Psoas muscle (tissue), 8 donors: ENCODE results near the gene DHRS13. TPM values are rescaled to one million over a fixed set of nuclear protein-coding genes. Genes with fewer than 3 reads are reported as not detected.
A peak's percentile ranks its signal among the peaks of the same experiment; 100 is the strongest.

Source experiments
- ATAC-seq, 4 donors: fragments of 200-7000 bp; cut with Tn5 transposase; one replicate each; pipeline ENCODE4 v1.9.1; 2020; ENCODE audit warnings: moderate library complexity in 3 of 4, mild to moderate bottlenecking in 2 of 4
- DNase-seq, 2 donors: peaks; one replicate each; pipeline ENCODE4 v3.0.0-alpha.2; 2020
- H3K27ac ChIP-seq: fragments of 200-600 bp; one replicate; pipeline ENCODE4 v1.8.0; 2022
- H3K27me3 ChIP-seq, 3 donors: fragments of 200-600 bp in 1 of 3; one replicate each; pipeline versions ENCODE4 v1.6.1 to v1.8.0; 2013 to 2022; ENCODE audit warnings: low read length in 2 of 3, mild to moderate bottlenecking in 2 of 3, moderate library complexity in 1 of 3; ENCODE audit not compliant: insufficient read depth in 3 of 3
- H3K36me3 ChIP-seq, 2 donors: fragments of 200-600 bp in 1 of 2; one replicate each; pipeline versions ENCODE4 v1.6.1 to v1.8.0; 2013 to 2022; ENCODE audit warnings: low read depth in 1 of 2, mild to moderate bottlenecking in 1 of 2, moderate library complexity in 1 of 2; ENCODE audit not compliant: insufficient read depth in 1 of 2
- H3K4me1 ChIP-seq: fragments of 200-600 bp; one replicate; pipeline ENCODE4 v1.8.0; 2022
- H3K4me3 ChIP-seq: fragments of 200-600 bp; one replicate; pipeline ENCODE4 v1.8.0; 2022; ENCODE audit warnings: mild to moderate bottlenecking
- H3K9me3 ChIP-seq: fragments of 200-600 bp; one replicate; pipeline ENCODE4 v1.8.0; 2022
- WGBS, 3 donors: extraction: QIAGEN DNeasy Blood & Tissue Kit; methylation state at CpG; one replicate each; pipeline versions ENCODE4 v1.1.6 to v1.1.7; 2013; 5-methylcytosine and 5-hydroxymethylcytosine counted together
- intact Hi-C, 2 donors: fragments of 100-400 bp; cut with DNase I; formaldehyde crosslinking; loops; one replicate each; pipeline versions ENCODE4 v1.11.0 to v1.14.2; 2022
- polyA plus RNA-seq, 3 donors: library from polyadenylated mRNA; stranded (reverse); fragments of 200-250 nt; gene quantifications; one replicate each; pipeline ENCODE4 v1.2.3, GENCODE V29; 2013
- total RNA-seq, 4 donors: library from RNA; stranded (reverse); fragmentation: NEBNext Ultra II Directional in 2 of 4; extraction: Animal tissue kit (Norgen Biotek cat#: 25700) in 2 of 4; gene quantifications; one replicate each; pipeline versions ENCODE4 v1.2.1 to v1.2.4, GENCODE V29; 2021 to 2023
- TF ChIP-seq, protein P1 (sequence below): fragments of 200-600 bp; IDR thresholded peaks from one replicate; pipeline ENCODE4 v1.8.0; 2022; ENCODE audit warnings: antibody characterized with exemption
- donor health status: healthy with polysubstance abuse.
- donor health status: DM: no; HTN: no; CAD: no; lungs with moderate emphysema.
- donor health status: Bipolar disorder and iron deficiency.
- donor health status: healthy.
- donor health status: DM: yes; HTN: yes; CAD: no.
- donor health status: DM: no; HTN: no; CAD: no.
- donor health status: DM: no; HTN: no; CAD: no.
- donor health status: DM: yes; HTN: yes; CAD: no.

DHRS13 gene
- total and polyA plus RNA-seq, 7 donors: 0.48 to 2.7 (median 1.2) TPM

DNA sequence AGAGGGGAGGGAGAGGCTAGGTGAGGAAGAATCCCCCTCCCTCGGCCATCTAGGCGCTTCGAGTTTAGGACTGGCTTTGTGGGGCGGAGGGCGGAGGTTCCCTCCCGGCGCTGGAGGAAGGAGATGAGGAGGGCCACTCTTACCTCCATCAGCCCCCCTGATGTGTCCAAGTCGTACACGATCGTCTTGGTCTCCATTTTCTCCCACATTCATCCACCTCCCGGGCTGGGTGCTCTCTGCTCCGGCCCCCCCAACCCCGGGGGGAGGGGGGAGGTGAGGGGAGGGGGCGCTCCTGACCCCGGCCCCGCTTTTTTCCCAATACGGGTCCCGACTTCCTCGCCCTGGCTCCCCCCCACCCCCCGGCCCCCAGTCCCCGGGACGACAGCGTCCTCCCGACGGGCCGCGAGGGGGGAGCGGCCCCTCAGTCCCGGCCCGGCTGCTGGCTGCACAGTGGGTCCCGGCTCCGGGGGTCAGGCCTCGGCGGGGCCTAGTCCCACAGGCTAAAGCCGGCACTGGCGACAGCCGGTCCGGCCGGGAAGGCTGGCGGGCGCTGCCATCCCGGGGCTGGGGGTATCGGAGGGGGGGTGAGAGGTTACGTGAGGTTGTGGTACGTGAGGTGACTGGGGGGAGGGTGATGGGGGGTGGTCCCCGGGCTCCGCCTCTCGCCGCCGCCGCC is 48.0 kb upstream of the DHRS13 start:
- peak overlapping the region; percentile 98 for H3K27ac ChIP-seq
- H3K27me3 ChIP-seq: no peaks in the 10 kb centered on the region
- no peaks in the 10 kb centered on the region for H3K9me3 ChIP-seq
- peak in 1 of 4 donors; percentile 12 for ATAC-seq
- WGBS, 3 donors: 0 to 1% (median 1%) methylated on average over 13 to 51 of the region's 51 CpGs
- intact Hi-C loops: loop anchor here in 1 of 2 donors (5.0 kb wide), 1 partner anchor 614 kb away; the partner anchor contains the start of genes IFT20 and TNFAIP1
- H3K4me3 ChIP-seq: peak overlapping the region; percentile 87
- H3K36me3 ChIP-seq: no peaks in the 10 kb centered on the region
- H3K4me1 ChIP-seq: peaks cover 34% of the 10 kb centered on the region
- DNase-seq: peak in 1 of 2 donors; percentile 31
- TF ChIP-seq, protein P1, sequence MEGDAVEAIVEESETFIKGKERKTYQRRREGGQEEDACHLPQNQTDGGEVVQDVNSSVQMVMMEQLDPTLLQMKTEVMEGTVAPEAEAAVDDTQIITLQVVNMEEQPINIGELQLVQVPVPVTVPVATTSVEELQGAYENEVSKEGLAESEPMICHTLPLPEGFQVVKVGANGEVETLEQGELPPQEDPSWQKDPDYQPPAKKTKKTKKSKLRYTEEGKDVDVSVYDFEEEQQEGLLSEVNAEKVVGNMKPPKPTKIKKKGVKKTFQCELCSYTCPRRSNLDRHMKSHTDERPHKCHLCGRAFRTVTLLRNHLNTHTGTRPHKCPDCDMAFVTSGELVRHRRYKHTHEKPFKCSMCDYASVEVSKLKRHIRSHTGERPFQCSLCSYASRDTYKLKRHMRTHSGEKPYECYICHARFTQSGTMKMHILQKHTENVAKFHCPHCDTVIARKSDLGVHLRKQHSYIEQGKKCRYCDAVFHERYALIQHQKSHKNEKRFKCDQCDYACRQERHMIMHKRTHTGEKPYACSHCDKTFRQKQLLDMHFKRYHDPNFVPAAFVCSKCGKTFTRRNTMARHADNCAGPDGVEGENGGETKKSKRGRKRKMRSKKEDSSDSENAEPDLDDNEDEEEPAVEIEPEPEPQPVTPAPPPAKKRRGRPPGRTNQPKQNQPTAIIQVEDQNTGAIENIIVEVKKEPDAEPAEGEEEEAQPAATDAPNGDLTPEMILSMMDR: no peak

DNA sequence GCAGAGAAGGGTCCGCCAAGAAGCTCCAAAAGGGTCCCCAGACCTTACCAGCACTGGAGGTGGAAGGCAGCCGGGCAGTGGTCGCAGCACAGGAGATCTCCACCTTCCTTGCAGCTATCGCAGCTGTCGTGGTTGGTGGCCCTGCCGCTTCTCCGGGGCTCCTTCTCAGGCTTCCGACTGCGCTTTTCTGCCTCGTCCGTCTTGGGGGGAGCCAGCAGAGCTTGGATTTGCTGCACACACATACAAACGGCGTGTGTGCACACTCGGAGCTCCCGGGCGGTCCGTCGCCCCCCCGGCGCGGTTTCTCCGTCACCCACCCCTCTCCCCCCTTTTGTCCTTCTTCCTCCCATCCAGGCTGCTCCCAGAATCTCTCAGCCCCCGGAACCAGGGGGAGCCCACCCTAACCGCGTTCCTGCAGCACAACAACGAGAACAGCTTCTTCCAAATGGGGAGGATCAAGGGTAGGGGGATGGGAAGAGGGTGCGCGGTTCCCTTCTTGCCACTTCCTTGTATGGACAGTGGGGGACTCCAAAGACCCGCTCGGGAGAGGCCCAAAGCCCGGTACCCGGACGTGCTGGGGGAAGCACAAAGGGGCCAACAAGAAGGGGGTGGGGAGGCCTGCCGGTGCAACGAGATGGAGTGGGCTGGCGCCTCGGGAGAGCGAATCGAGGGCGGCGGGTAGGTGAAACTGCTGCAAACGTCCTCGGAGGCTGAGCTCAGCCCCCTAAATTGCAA is 47.3 kb upstream of the DHRS13 start:
- ATAC-seq: no peak
- no peaks in the 10 kb centered on the region for H3K36me3 ChIP-seq
- TF ChIP-seq, protein P1: no peak
- H3K4me1 ChIP-seq: peaks cover 41% of the 10 kb centered on the region
- WGBS, 3 donors: 1% methylated on average over 43 of the region's 43 CpGs
- H3K27ac ChIP-seq: peak overlapping the region; percentile 98
- H3K4me3 ChIP-seq: peak overlapping the region; percentile 87
- DNase-seq: peak; percentile 52 to 75
- H3K9me3 ChIP-seq: no peaks in the 10 kb centered on the region
- no peaks in the 10 kb centered on the region for H3K27me3 ChIP-seq
- intact Hi-C loops: loop anchor here in 1 of 2 donors (5.0 kb wide), 1 partner anchor 613 kb away; the partner anchor contains the start of genes IFT20 and TNFAIP1

GRCh38 chr17:28949185-28950016 is 46.5 kb upstream of the DHRS13 start:
- Histone ChIP-seq H3K4me3 (peak overlapping the region; percentile 87), H3K36me3 (no peaks in the 10 kb centered on the region), H3K4me1 (peaks cover 49% of the 10 kb centered on the region), H3K27me3 (no peaks in the 10 kb centered on the region), H3K9me3 (no peaks in the 10 kb centered on the region), H3K27ac (peak overlapping the region; percentile 98)
- TF ChIP-seq, protein P1: no peak
- 0 to 1% (median 1%) methylated on average over 48 to 61 of the region's 61 CpGs for WGBS, 3 donors
- DNase-seq (peak; percentile 72 to 80), ATAC-seq (peak in 1 of 4 donors; percentile 11)
- intact Hi-C loops: loop anchor here in 1 of 2 donors (5.0 kb wide), 1 partner anchor 612 kb away; the partner anchor contains the start of genes IFT20 and TNFAIP1

DNA sequence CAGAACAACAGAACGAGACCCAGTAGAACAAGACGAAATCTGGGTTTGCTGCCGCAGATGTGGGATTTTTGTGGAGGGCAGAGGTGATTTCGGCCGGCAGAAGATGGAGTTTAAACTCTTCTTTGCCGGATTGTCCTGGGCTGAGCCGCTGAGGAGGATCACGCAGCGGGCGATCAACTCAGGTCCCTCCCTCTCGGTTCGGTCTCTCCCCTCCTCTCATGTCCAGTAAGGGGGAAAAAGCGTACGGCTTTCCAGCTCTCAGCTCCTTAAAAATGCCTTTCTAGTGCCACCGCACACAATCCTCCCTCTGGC is 46.0 kb upstream of the DHRS13 start:
- intact Hi-C loops: no loop called here
- Histone ChIP-seq H3K27me3 (no peaks in the 10 kb centered on the region), H3K36me3 (no peaks in the 10 kb centered on the region), H3K9me3 (no peaks in the 10 kb centered on the region), H3K4me3 (peak overlapping the region; percentile 87), H3K27ac (peak overlapping the region; percentile 98), H3K4me1 (peaks cover 55% of the 10 kb centered on the region)
- ATAC-seq (no peak), DNase-seq (no peak)
- TF ChIP-seq, protein P1: no peak
- WGBS, 3 donors: 1 to 2% (median 1%) methylated on average over 15 of the region's 15 CpGs
